PC-3 (cell line): ENCODE measurements around the gene TMEM86B. TPM values are rescaled to one million over a fixed set of nuclear protein-coding genes. Genes with fewer than 3 reads are reported as not detected.

Experiments
- ATAC-seq: fragments of 200-7000 bp; cut with Tn5 transposase; 2 replicates; pipeline ENCODE4 v1.9.1; 2020; ENCODE audit warnings: mild to moderate bottlenecking, moderate library complexity
- BruUV-seq: library from RNA; stranded (reverse); fragments of 400-500 nt; replicated peaks from 2 replicates; lab custom pipeline; 2021; lab: Mats Ljungman, UMichigan
- CTCF ChIA-PET: fragments of 300-600 bp; sonication (Branson Sonifier 250); formaldehyde crosslinking; loops from one replicate; lab custom pipeline; 2022; ENCODE audit warnings: antibody characterized with exemption; lab: Charles Lee
- POLR2A ChIA-PET: fragments of 300-600 bp; sonication (Branson Sonifier 250); formaldehyde crosslinking; loops from one replicate; lab custom pipeline; 2022; ENCODE audit warnings: antibody characterized with exemption; ENCODE audit not compliant: unreplicated experiment; lab: Charles Lee
- DNase-seq: peaks from one replicate; pipeline ENCODE4 v3.0.0-alpha.2; 2015
- H2AFZ ChIP-seq: fragments of 300-600 bp; sonication (generic); 2 replicates; pipeline ENCODE4 v1.6.0; 2016; ENCODE audit warnings: antibody characterized with exemption, low read length
- H3F3A ChIP-seq: fragments of 300-600 bp; sonication (generic); one replicate; pipeline ENCODE4 v1.6.0; 2017; ENCODE audit warnings: antibody characterized with exemption, low read length, control low read depth, mild to moderate bottlenecking; ENCODE audit not compliant: unreplicated experiment
- H3K27ac ChIP-seq: fragments of 300-600 bp; sonication (generic); 2 replicates; pipeline ENCODE4 v1.5.1; 2016; ENCODE audit warnings: mild to moderate bottlenecking, low read length
- H3K27me3 ChIP-seq: fragments of 300-600 bp; sonication (generic); 2 replicates; pipeline ENCODE4 v1.6.1; 2016; ENCODE audit warnings: low read length, mixed read lengths
- H3K36me3 ChIP-seq: fragments of 300-600 bp; sonication (generic); 2 replicates; pipeline ENCODE4 v1.6.1; 2016; ENCODE audit warnings: low read depth, mixed run types, low read length, mixed read lengths
- H3K4me1 ChIP-seq: fragments of 300-600 bp; sonication (generic); 2 replicates; pipeline ENCODE4 v1.5.1; 2016; ENCODE audit warnings: low read length; ENCODE audit not compliant: insufficient read depth
- H3K4me2 ChIP-seq: fragments of 300-600 bp; sonication (generic); 2 replicates; pipeline ENCODE4 v1.6.0; 2016; ENCODE audit warnings: low read length
- H3K4me3 ChIP-seq: fragments of 300-600 bp; sonication (generic); 2 replicates; pipeline ENCODE4 v1.5.1; 2016; ENCODE audit warnings: mild to moderate bottlenecking, low read length, mixed read lengths
- H3K79me2 ChIP-seq: fragments of 300-600 bp; sonication (generic); 2 replicates; pipeline ENCODE4 v1.6.1; 2017; ENCODE audit warnings: low read length, mixed read lengths
- H3K9ac ChIP-seq: fragments of 300-600 bp; sonication (generic); 2 replicates; pipeline ENCODE4 v1.6.0; 2016; ENCODE audit warnings: mild to moderate bottlenecking, low read length
- H3K9me2 ChIP-seq: fragments of 300-600 bp; sonication (generic); replicated peaks from 2 replicates; pipeline ENCODE4 v1.6.1; 2016; ENCODE audit warnings: mixed run types, low read length, mixed read lengths
- H3K9me3 ChIP-seq: fragments of 300-600 bp; sonication (generic); 2 replicates; pipeline ENCODE4 v1.6.1; 2016; ENCODE audit warnings: low read length, mixed read lengths
- H4K20me1 ChIP-seq: fragments of 300-600 bp; sonication (generic); 2 replicates; pipeline ENCODE4 v1.6.1; 2016; ENCODE audit warnings: low read length, mixed read lengths
- CTCF ChIP-seq: fragments of 300-600 bp; sonication (generic); conservative IDR thresholded peaks from 2 replicates; pipeline ENCODE4 v1.5.1; 2017; ENCODE audit warnings: antibody characterized with exemption, low read depth, mild to moderate bottlenecking, low read length
- EZH2 ChIP-seq: fragments of 300-600 bp; sonication (generic); IDR thresholded peaks from one replicate; pipeline ENCODE4 v1.6.1; 2017; ENCODE audit warnings: antibody characterized with exemption, mild to moderate bottlenecking, low read length; ENCODE audit not compliant: unreplicated experiment
- EZH2phosphoT487 ChIP-seq: fragments of 300-600 bp; sonication (generic); IDR thresholded peaks from 2 replicates; pipeline ENCODE4 v1.6.1; 2018; ENCODE audit warnings: mild to moderate bottlenecking, antibody characterized with exemption, low read length, borderline replicate concordance
- intact Hi-C: fragments of 100-400 bp; cut with micrococcal nuclease; formaldehyde crosslinking; loops from 2 replicates; pipeline ENCODE4 v1.9.0; 2023
- total RNA-seq: library from RNA; depleted of rRNA; stranded (reverse); fragments of >200 nt; gene quantifications from 2 replicates; pipeline ENCODE4 v1.2.3, GENCODE V29; 2014

Gene TMEM86B
- total RNA-seq, 1 experiment from 2014 or later: 11.8 TPM

DNA sequence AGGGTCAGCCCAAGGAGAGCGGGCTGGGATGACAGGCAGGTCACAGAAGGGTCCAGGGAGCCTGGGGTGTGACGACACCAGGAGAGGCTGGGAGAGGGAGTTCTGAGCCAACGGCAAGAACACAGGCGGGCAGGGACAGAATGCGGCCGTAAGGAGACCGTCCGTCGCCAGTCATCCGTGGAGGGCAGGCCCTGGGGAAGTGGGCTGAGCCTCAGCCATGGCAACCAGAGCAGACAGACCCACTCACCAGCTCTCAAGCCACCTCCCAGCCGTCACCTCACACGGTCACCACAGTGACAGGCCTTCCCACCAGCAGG is 3.7 kb upstream of the TMEM86B start:
- Histone ChIP-seq H3K27ac (no peak overlapping the region), H3K4me3 (no peak overlapping the region), H3K4me1 (no peaks in the 10 kb centered on the region), H4K20me1 (0 out of 2 replicates have a peak, but pooled peaks cover 8% of the 10 kb centered on the region), H2AFZ (no peak overlapping the region), H3K27me3 (no peaks in the 10 kb centered on the region), H3K9me2 (no peaks in the 10 kb centered on the region), H3F3A (no peaks in the 10 kb centered on the region), H3K9ac (no peak overlapping the region), H3K9me3 (no peaks in the 10 kb centered on the region), H3K36me3 (peaks cover 51% of the 10 kb centered on the region), H3K4me2 (no peak overlapping the region), H3K79me2 (no peaks in the 10 kb centered on the region)
- no TSS peak for BruUV-seq
- TF ChIP-seq EZH2phosphoT487 (no peak), CTCF (no peak), EZH2 (no peak)
- POLR2A ChIA-PET: no interaction called here
- no peak for DNase-seq
- no peak for ATAC-seq
- intact Hi-C loops: no loop called here
- CTCF ChIA-PET: no interaction called here

DNA sequence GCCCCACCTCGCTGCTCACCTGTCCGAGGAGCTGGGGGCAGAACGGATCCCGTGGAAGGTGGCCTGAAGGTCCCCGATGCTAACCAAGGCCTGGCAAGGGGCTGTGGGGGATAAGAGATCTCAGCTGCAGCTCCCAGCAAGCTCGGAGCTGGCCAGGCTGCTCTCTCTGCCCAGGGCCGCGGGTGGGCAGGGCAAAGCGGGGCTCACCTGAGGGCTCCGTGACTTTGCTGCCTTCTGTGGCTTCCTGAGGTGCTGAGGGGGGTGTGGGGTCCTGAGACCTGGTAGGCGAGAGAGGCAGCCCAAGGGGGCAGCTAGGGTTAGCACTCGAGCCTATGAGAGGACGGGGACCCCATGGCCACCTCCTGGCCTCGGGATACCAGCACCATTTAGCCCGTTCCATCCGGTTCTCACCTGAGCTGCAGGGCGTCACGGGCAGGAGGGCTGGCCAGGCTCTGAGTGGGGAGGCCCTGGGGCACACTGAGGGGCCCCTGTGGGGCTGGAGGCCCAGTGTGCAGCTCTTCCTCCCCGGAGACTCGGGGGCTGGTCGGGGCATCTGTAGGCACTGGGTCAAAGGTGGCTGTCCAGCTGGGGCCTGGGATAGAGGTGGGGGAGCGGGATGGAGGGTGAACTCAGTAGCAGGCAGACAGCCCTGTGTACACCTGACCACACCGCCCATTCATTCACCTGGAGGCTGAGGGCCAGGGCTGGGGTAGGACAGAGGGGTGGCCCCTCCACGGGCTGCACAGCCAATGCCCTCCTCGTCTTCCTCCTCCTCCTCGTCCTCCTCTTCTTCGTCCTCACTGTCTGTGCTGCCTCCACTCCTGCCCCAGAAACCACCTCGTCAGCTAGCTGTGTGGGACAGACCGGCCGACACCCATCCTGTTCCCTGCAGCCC is 3.1 kb upstream of the TMEM86B start:
- H3K9me3 ChIP-seq: no peaks in the 10 kb centered on the region
- CTCF ChIA-PET: no interaction called here

More for the DNA sequence above, 3.1 kb upstream of the TMEM86B start:
- no peak for ATAC-seq
- Histone ChIP-seq H3K9me2 (no peaks in the 10 kb centered on the region), H3K4me3 (no peak overlapping the region), H3K36me3 (peaks cover 48% of the 10 kb centered on the region), H3K27me3 (no peaks in the 10 kb centered on the region), H3K79me2 (no peaks in the 10 kb centered on the region), H3K9ac (no peak overlapping the region), H3F3A (no peaks in the 10 kb centered on the region), H2AFZ (no peak overlapping the region), H3K27ac (no peak overlapping the region), H3K4me2 (no peak overlapping the region), H3K4me1 (no peaks in the 10 kb centered on the region), H4K20me1 (0 out of 2 replicates have a peak, but pooled peaks cover 8% of the 10 kb centered on the region)
- TF ChIP-seq CTCF: no peak
- no peak for TF ChIP-seq EZH2
- TF ChIP-seq EZH2phosphoT487: no peak
- BruUV-seq: no TSS peak
- intact Hi-C loops: no loop called here
- POLR2A ChIA-PET: no interaction called here
- no peak for DNase-seq
